NCI-H2196 treated with DMSO at 0.1 percent for 48 hours (cell line): ENCODE measurements around the gene OR6K2.

ENCODE experiments used
- DNase-seq: peaks from one replicate; lab custom pipeline; 2025; ENCODE audit not compliant: unreplicated experiment; lab: John Stamatoyannopoulos, UW

OR6K2 gene

DNA sequence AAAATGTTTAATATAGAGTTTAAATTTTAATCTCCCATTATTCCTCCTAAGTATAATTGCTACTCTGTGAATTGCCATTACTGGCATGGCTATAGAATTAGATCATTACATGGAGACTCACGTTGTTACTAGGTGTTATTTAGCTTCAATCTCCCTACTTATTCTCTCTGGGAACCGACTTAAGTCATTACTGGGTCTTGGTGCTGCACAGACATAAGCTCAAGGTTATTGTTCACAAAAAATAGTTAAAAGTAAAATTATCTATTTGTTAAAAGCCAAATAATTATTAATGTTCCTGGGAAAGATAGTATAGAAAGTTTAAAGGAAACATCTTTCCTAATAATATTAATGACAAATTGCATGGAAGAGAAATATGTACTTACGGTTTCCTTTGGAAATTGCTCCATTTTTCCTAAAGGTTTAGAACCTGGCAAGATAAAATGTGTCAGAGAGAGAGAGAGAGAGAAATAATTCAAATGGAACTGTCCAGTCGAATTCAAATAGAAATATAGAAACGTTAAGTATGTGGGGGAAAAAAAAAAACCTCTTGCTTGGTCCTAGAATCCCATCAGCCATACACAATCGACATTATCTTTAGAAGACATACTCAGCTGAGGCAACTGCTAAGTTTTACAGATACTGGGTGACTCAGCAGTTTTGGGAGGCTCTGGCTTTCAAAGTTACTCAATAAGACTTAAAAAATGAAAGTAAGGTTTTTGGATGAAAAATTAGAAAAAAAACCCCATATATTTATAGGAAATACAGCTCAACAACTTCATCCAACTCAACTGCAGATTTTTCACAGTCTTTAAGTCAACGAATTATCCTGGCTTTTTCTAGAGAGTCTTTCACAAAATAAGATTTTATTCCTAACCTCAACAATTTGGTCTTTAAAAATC is 14.1 kb downstream of the OR6K2 start, which contains the start of gene SPTA1:
TSS of gene SPTA1 (minus strand) at position 605 of the 899 bp plus-strand sequence. CDS start at position 407, 198 bp downstream.
- DNase-seq, result no peak

DNA sequence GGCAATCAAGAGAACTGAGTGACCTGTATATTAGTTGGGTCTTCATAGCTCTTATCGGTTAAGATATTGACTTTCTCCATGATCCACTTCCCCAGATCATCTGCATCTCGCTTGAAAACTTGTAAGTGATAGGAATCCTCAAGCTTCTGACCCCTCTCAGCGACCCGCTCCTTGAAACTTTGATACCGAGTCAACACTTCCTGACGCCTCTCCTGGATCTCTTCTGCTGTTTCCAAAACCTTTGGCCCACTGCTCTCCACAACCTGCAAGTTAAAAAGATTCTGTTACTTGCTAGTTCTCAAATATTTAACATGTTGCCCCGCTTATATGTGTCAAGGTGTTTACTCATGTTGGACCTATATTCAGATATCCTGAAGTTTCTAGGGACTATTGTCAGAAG is 15.4 kb downstream of the OR6K2 start:
- DNase-seq, result no peak

DNA sequence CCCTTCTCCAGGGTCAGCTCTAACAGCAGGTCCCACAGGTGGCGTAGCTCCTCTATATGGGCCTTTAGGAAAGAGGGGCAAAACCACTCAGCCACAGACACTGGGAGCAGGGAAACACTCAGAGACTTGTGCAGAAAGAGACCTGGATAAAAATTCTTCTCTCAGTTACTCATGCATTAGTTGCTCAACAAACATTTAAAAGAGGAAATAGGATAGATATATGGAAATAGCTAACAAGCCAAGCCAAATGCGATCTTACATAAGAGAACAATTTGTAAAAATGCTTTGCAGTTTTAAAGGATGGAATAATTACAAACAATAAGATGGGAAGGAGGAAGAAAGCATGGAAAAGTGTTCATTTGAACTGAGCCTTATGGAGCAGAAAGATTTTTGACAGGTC is 18.8 kb downstream of the OR6K2 start:
- DNase-seq, result no peak

DNA sequence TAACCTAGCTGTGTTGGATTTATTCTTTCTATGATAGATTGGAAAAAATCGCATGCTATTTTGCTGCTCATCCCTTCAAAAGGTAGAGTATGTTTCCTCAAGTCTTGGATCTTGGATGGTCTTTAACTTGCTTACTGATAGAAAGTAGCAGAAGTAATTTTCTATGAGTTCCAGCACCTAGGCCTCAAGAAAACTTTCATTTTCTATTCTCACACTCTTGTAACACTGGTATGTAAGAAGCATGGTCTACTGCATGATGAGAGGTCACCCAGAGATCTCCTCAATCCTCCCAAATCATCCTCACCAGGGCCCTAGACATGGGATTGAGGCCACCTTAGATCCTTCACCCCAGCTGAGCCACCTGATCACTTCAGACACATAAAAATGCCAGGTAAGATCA is 21.2 kb downstream of the OR6K2 start:
- DNase-seq, result no peak

DNA sequence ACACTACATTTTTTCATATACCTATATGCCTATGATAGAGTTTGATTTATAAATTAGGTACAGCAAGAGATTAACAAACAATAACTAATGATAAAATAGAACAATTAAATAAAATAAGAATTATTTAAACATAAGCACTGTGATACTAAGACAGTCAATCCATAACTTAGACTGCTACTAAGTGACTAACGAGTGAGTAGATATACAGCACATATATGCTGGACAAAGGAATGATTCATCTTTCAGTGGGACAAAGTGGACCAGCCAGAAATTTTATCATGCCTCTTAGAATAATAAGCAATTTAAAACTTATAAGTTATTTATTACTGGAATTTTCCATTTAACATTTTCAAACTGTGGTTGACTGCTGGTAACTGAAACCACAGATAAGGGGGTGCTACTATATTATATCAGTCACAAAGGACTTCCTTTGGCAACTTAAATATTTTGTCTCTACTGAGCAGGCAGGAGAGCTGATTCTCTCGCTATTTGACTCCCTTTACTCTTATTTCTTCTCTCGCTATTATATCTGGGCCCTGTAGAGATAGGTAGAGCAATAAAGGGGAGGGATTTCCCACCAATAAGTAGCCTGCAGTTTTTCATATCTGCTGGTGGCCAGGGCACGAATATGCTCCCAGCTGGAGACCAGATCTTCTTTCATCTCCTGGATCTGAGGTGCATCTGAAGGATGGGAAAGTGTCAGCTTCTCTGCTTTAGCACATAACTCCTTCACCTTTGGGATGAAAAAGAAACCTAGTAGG is 24.7 kb downstream of the OR6K2 start:
- no peak for DNase-seq

DNA sequence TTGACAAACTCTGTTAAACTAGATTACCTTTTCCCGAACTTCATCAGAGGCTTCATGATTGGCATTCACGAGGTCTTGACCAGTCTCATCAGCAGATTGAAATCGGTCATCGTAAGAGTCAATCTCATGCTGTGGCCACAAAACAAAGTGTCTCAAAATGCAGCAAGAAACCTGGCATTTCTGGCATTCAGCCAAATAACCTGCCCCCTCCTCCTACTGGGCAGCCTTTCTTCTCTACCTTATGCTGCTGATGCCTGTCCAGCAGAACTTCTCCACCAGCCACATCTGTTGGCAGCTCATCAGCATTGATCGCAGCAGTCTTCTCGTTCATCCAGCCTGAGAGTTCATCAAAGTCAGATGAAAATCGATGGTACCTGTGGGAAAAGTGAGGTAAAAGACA is 26.1 kb downstream of the OR6K2 start:
- no peak for DNase-seq

DNA sequence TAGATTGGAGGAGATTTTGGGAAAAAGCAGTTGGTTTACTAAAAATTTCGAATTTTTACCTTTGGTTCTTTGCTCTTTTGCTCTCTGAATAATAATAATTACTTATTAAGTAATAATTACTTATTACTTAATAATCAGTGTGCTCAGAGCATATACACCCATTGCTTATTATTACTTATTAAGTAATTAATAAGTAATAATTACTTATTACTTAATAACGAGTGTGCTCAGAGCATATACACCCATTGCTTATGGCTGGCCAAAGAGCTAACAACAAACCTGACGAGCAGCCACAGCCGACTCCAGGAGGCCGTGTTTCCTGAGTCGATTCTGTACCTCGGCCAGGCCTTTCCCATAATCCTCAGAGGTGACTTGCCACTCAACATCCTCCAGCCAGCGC is 34.4 kb downstream of the OR6K2 start:
- DNase-seq, result no peak

DNA sequence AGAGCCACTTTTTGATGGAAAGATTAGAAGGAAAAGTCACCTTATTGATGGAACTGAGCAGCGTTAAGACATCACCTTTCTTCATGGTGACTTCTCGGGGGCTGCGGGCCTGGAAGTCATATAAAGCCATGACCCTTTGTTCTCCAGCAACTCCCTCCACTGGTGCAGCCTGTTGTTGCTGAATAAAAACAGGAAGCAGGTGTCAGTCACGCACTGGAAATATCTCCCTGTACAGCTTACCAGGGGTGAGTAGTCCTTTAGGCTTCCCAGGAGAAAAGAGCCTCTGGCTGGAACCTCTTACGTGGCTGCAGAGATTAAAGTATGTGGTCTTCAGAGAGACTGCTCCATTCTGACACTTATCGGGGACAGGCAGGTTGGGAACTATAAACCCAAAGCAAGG is 45.9 kb downstream of the OR6K2 start:
- no peak for DNase-seq

DNA sequence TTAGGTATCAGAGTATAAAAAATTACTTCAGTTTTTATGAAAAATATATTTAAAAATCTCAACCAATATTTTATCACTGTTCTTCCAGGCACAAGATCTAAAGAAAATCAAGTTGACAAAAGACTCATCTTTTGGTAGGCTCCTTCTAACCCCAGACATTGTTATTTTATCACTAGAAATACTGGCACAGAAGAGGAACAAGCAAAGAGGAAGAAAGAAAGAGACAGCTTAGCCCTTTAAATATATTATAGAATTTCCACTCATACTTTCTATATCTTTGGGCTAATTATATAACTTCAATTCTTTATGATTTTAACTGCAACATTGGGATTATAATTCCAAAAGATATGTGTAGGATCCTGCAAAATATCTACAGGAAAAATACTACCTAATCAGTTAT is 46.4 kb downstream of the OR6K2 start:
- DNase-seq, result no peak

DNA sequence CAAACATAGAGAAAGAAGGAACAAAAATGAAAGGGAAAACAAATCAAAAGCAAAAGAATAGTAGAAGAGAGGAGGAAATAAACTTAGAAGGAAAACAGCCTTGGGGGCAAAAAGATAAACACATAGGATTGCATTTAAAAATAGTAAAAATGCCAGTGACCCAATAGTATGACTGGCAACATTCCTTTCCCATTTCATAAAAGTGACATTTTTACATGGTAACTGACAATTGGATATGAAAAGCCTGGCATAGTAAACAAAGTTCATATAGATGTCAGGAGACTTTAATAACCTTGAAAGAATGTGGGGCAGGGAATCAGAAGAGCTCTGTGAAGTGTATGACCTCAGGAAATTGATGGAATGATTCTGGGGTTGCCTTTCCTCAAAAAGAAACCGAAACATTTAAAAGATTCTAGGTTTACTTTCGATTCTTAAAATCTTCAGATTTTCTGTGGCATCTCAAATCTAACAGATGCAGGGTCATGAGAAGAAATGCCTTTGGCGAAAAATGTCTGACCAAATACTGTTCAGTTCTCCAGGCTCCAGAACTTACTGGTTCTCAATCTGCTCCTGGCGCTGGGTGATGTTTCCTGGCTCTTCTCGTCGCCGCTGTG is 47.6 kb downstream of the OR6K2 start:
- DNase-seq, result no peak
